ENCODE results near the gene TTLL8.

TTLL8 gene

DNA sequence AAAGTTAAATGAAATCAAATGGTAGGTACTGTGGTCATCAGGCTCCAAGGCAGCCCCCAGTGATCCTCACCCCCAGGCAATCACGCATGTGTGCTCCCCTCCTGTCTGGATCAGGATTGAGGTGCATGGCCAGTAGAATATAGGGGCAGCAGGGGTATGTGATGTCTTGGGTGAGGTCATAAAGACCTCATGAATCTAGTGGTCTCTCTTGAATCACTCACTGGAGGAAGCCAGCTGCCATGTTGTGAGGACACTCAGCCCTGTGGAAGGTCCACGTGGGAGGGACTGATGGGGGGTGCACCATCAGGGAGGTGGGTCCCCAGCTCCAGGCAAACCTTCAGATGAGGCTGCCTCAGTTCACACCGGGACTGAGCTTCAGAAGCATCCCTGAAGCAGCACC is 38.8 kb downstream of the TTLL8 start:
- no peak for TF ChIP-seq FOXM1 (IDR thresholded peaks at IDR 0.05; ENCODE audit: borderline replicate concordance, low read depth)

- TF ChIP-seq TEAD4 (IDR thresholded peaks at IDR 0.05) (no peak), RAD21 (IDR thresholded peaks at IDR 0.05; ENCODE audit: low read depth) (no peak), CEBPB (IDR thresholded peaks at IDR 0.05) (no peak), TCF12 (IDR thresholded peaks at IDR 0.05; ENCODE audit: low read depth) (no peak), NFIC (IDR thresholded peaks at IDR 0.05) (no peak), ZBTB7A (IDR thresholded peaks at IDR 0.05; ENCODE audit: low read depth) (no peak), CREB1 (IDR thresholded peaks at IDR 0.05; ENCODE audit: low read depth) (no peak), EP300 (IDR thresholded peaks at IDR 0.05; ENCODE audit: borderline replicate concordance) (no peak), USF1 (IDR thresholded peaks at IDR 0.05) (no peak), TAF1 (IDR thresholded peaks at IDR 0.05; ENCODE audit: low read depth) (no peak), EGR1 (IDR thresholded peaks at IDR 0.05) (no peak), FOXM1 (IDR thresholded peaks at IDR 0.05; ENCODE audit: borderline replicate concordance, low read depth) (no peak), YY1 (IDR thresholded peaks at IDR 0.05; ENCODE audit: low read depth) (no peak)
- TF ChIP-seq, protein P1, sequence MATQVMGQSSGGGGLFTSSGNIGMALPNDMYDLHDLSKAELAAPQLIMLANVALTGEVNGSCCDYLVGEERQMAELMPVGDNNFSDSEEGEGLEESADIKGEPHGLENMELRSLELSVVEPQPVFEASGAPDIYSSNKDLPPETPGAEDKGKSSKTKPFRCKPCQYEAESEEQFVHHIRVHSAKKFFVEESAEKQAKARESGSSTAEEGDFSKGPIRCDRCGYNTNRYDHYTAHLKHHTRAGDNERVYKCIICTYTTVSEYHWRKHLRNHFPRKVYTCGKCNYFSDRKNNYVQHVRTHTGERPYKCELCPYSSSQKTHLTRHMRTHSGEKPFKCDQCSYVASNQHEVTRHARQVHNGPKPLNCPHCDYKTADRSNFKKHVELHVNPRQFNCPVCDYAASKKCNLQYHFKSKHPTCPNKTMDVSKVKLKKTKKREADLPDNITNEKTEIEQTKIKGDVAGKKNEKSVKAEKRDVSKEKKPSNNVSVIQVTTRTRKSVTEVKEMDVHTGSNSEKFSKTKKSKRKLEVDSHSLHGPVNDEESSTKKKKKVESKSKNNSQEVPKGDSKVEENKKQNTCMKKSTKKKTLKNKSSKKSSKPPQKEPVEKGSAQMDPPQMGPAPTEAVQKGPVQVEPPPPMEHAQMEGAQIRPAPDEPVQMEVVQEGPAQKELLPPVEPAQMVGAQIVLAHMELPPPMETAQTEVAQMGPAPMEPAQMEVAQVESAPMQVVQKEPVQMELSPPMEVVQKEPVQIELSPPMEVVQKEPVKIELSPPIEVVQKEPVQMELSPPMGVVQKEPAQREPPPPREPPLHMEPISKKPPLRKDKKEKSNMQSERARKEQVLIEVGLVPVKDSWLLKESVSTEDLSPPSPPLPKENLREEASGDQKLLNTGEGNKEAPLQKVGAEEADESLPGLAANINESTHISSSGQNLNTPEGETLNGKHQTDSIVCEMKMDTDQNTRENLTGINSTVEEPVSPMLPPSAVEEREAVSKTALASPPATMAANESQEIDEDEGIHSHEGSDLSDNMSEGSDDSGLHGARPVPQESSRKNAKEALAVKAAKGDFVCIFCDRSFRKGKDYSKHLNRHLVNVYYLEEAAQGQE (IDR thresholded peaks at IDR 0.05; ENCODE audit: low read depth): no peak
- TF ChIP-seq, protein P2, sequence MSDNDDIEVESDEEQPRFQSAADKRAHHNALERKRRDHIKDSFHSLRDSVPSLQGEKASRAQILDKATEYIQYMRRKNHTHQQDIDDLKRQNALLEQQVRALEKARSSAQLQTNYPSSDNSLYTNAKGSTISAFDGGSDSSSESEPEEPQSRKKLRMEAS (IDR thresholded peaks at IDR 0.05): no peak
Observed at GRCh38 chr22:50018608-50019285, 39.4 kb downstream of the TTLL8 start.

DNA sequence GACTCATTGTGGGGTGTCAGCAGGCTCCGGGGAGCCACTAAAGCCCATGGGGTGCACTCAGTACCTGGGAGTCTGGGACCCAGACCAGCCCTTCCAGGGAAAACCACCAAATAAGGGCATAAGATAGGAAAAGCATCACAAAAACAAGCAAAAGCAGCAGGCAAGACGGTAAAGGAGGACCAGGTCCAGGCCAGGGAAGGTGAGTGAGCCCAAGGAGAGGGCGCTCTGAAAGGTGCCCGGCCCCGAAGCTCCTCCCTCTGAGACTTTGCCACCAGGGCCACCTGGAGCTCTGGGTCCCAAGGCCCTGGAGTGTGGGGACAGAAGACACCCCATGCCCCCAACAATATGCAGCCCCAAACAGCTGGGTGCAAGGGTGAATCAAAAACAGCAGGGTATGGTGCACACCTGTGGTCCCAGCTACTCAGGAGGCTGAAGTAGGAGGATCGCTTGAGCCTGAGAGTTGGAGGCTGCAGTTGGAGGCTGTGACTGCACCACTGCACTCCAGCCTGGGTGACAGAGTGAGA is 40.3 kb downstream of the TTLL8 start:
- TF ChIP-seq USF1 (IDR thresholded peaks at IDR 0.05): no peak
- TF ChIP-seq TAF1 (IDR thresholded peaks at IDR 0.05; ENCODE audit: low read depth): no peak
- TF ChIP-seq FOXM1 (IDR thresholded peaks at IDR 0.05; ENCODE audit: borderline replicate concordance, low read depth): no peak
- no peak for TF ChIP-seq ZBTB7A (IDR thresholded peaks at IDR 0.05; ENCODE audit: low read depth)
- TF ChIP-seq RAD21 (IDR thresholded peaks at IDR 0.05; ENCODE audit: low read depth): no peak
- TF ChIP-seq CREB1 (IDR thresholded peaks at IDR 0.05; ENCODE audit: low read depth): no peak
- no peak for TF ChIP-seq EGR1 (IDR thresholded peaks at IDR 0.05)
- TF ChIP-seq, protein P2 (IDR thresholded peaks at IDR 0.05): no peak
- no peak for TF ChIP-seq TCF12 (IDR thresholded peaks at IDR 0.05; ENCODE audit: low read depth)
- TF ChIP-seq EP300 (IDR thresholded peaks at IDR 0.05; ENCODE audit: borderline replicate concordance): no peak
- TF ChIP-seq NFIC (IDR thresholded peaks at IDR 0.05): no peak
- no peak for TF ChIP-seq CEBPB (IDR thresholded peaks at IDR 0.05)
- TF ChIP-seq YY1 (IDR thresholded peaks at IDR 0.05; ENCODE audit: low read depth): no peak
- TF ChIP-seq TEAD4 (IDR thresholded peaks at IDR 0.05): no peak

DNA sequence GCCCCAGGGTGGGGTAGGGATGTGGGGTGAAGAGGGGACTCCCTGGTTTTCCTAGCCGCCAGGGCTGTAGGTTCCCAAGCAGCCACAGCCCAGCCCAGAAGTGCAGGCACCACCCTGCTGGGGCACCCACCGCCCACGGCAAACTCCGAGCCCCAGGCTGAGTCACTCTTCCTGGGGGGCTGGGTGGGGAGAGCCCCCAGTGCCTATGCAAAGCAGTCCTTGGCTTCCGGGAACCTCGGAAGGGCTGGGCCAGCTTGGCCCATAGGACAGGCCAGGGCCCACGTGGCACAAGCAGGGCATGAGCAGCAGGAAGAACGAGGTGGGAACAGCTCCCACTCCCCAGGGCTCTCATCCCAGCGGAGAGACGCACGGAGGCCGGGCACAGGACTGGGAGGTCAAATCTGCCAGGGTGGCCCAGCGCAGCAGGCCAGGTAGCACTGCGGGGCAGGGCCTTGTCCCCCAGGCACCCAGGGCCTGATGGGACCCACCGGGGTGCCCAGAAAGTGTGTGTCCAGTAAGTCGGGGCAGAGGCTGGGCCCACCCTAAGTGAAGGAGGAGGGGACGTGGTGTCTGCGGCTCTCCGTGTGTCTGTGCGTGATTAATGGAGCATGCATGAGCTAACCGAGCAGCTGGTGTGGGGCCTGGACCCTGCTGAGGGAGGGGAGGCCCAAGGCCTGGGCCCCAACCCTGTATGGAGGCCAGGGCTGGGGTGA is 41.0 kb downstream of the TTLL8 start:
- TF ChIP-seq TCF12 (IDR thresholded peaks at IDR 0.05; ENCODE audit: low read depth) (no peak), YY1 (IDR thresholded peaks at IDR 0.05; ENCODE audit: low read depth) (no peak), CEBPB (IDR thresholded peaks at IDR 0.05) (no peak), USF1 (IDR thresholded peaks at IDR 0.05) (no peak), TEAD4 (IDR thresholded peaks at IDR 0.05) (no peak), EP300 (IDR thresholded peaks at IDR 0.05; ENCODE audit: borderline replicate concordance) (no peak), ZBTB7A (IDR thresholded peaks at IDR 0.05; ENCODE audit: low read depth) (no peak), NFIC (IDR thresholded peaks at IDR 0.05) (no peak), FOXM1 (IDR thresholded peaks at IDR 0.05; ENCODE audit: borderline replicate concordance, low read depth) (no peak), CREB1 (IDR thresholded peaks at IDR 0.05; ENCODE audit: low read depth) (no peak), TAF1 (IDR thresholded peaks at IDR 0.05; ENCODE audit: low read depth) (no peak), EGR1 (IDR thresholded peaks at IDR 0.05) (no peak), RAD21 (IDR thresholded peaks at IDR 0.05; ENCODE audit: low read depth) (no peak)
- TF ChIP-seq, protein P2 (IDR thresholded peaks at IDR 0.05): no peak
- TF ChIP-seq, protein P1 (IDR thresholded peaks at IDR 0.05; ENCODE audit: low read depth): no peak
